K562 (cell line): ENCODE measurements around the gene WWP2. TPM values are rescaled to one million over a fixed set of nuclear protein-coding genes. Genes with fewer than 3 reads are reported as not detected.

ENCODE experiments used
- CBFA2T2 ChIP-seq: fragments of 450-650 bp; conservative IDR thresholded peaks from 2 replicates; pipeline ENCODE4 v1.6.1; 2017; ENCODE audit warnings: mild to moderate bottlenecking
- DPF2 ChIP-seq: fragments of 450-650 bp; IDR thresholded peaks from 2 replicates; pipeline ENCODE4 v1.6.1; 2016
- IFI16 ChIP-seq: fragments of 250-450 bp; sonication (Bioruptor Pico); IDR thresholded peaks from 2 replicates; pipeline ENCODE4 v2.1.2; 2022; ENCODE audit warnings: mild to moderate bottlenecking, inconsistent platforms
- L3MBTL2 ChIP-seq: fragments of 450-650 bp; IDR thresholded peaks from 2 replicates; pipeline ENCODE4 v1.6.1; 2016; ENCODE audit warnings: mild to moderate bottlenecking, moderate library complexity
- NEUROD1 ChIP-seq: fragments of 150-350 bp; IDR thresholded peaks from 2 replicates; pipeline ENCODE4 v1.6.1; 2014; ENCODE audit warnings: borderline replicate concordance, low read length, low read depth; ENCODE audit not compliant: partially characterized antibody
- POLR2B ChIP-seq: fragments of 450-650 bp; IDR thresholded peaks from 2 replicates; pipeline ENCODE4 v1.6.1; 2018; ENCODE audit warnings: low read depth; ENCODE audit not compliant: partially characterized antibody
- RFX7 ChIP-seq: fragments of 250-450 bp; sonication (Bioruptor Pico); IDR thresholded peaks from 2 replicates; pipeline ENCODE4 v1.5.1; 2021; ENCODE audit warnings: mild to moderate bottlenecking
- SRSF9 ChIP-seq: fragments of 200-400 bp; formaldehyde crosslinking; IDR thresholded peaks from 2 replicates; pipeline ENCODE4 v1.6.1; 2017; ENCODE audit warnings: low read depth, low read length, borderline replicate concordance
- TCF7L2 ChIP-seq: fragments of 150-350 bp; IDR thresholded peaks from 2 replicates; pipeline ENCODE4 v1.6.1; 2016; ENCODE audit warnings: low read depth, mild to moderate bottlenecking, low read length, moderate library complexity
- ZBTB17 ChIP-seq: fragments of 450-650 bp; formaldehyde crosslinking; IDR thresholded peaks from 2 replicates; pipeline ENCODE4 v1.4.0; 2020; ENCODE audit warnings: mild to moderate bottlenecking
- ZNF121 ChIP-seq: sonication (generic); formaldehyde crosslinking; conservative IDR thresholded peaks from 2 replicates; pipeline ENCODE4 v1.8.0; 2022; ENCODE audit warnings: missing genetic modification reagents
- ZNF3 ChIP-seq: fragments of 250-450 bp; sonication (Bioruptor Pico); IDR thresholded peaks from 2 replicates; pipeline ENCODE4 v1.5.0; 2021; ENCODE audit warnings: mild to moderate bottlenecking, moderate library complexity
- ZNF76 ChIP-seq: fragments of 250-450 bp; sonication (Bioruptor Pico); IDR thresholded peaks from 2 replicates; pipeline ENCODE4 v1.4.0; 2020; ENCODE audit warnings: mild to moderate bottlenecking, moderate library complexity, borderline replicate concordance
- ZNF79 ChIP-seq: fragments of 250-450 bp; sonication (Bioruptor Pico); IDR thresholded peaks from 2 replicates; pipeline ENCODE4 v1.4.0; 2020; ENCODE audit warnings: low read depth, mild to moderate bottlenecking, moderate library complexity
- polyA plus RNA-seq, 8 experiments: library from polyadenylated mRNA; depleted of rRNA in 4 of 8; stranded (reverse) in 5 of 8; unstranded in 3 of 8; fragments of >200 nt; fragmentation: Nextera tagmentation in 2 of 8; fragmentation: Illumina TruSeq in 1 of 8; extraction: Ambion mirVana in 2 of 8; extraction: Trizol in 1 of 8; gene quantifications; 2 replicates each; pipeline versions ENCODE4 v1.2.1 to v1.2.3, GENCODE V29; 2011 to 2014; ENCODE audit warnings: inconsistent platforms in 1 of 8, missing spikeins in 1 of 8
- total RNA-seq, 7 experiments: library from RNA; depleted of rRNA in 6 of 7; stranded (reverse); fragments of >200 nt in 6 of 7; fragmentation: Illumina TruSeq in 2 of 7; extraction: Trizol in 2 of 7; gene quantifications; 2 replicates each; pipeline versions ENCODE4 v1.2.1 to v1.2.3, GENCODE V29; 2011 to 2021; ENCODE audit warnings: low replicate concordance in 1 of 7
- TF ChIP-seq, protein P1 (sequence below): sonication (generic); formaldehyde crosslinking; IDR thresholded peaks from 2 replicates; pipeline ENCODE4 v1.8.0; 2022; ENCODE audit warnings: missing genetic modification reagents, mild to moderate bottlenecking, borderline replicate concordance
- TF ChIP-seq, protein P2 (sequence below): fragments of 450-650 bp; conservative IDR thresholded peaks from 2 replicates; pipeline ENCODE4 v1.6.1; 2016; ENCODE audit warnings: missing genetic modification characterization, low read depth, mild to moderate bottlenecking, missing compliant biosample characterization, moderate library complexity
- TF ChIP-seq, protein P3 (sequence below): sonication (generic); formaldehyde crosslinking; IDR thresholded peaks from 2 replicates; pipeline ENCODE4 v1.5.0; 2020; ENCODE audit warnings: missing genetic modification reagents
- TF ChIP-seq, protein P4 (sequence below): sonication (generic); formaldehyde crosslinking; IDR thresholded peaks from 2 replicates; pipeline ENCODE4 v1.4.0; 2020; ENCODE audit warnings: mild to moderate bottlenecking, missing genetic modification reagents
- TF ChIP-seq, protein P5 (sequence below): fragments of 200-800 bp; sonication (Bioruptor generic); IDR thresholded peaks from 2 replicates; pipeline ENCODE4 v1.6.1; 2017; ENCODE audit warnings: missing genetic modification characterization, missing compliant biosample characterization
- TF ChIP-seq, protein P6 (sequence below): fragments of 250-450 bp; sonication (Bioruptor Pico); IDR thresholded peaks from 2 replicates; pipeline ENCODE4 v1.8.0; 2021; ENCODE audit warnings: moderate library complexity, mild to moderate bottlenecking, inconsistent platforms

The WWP2 gene
- total and polyA plus RNA-seq, 9 of the 15 experiments (the other 6 are each of a cell fraction or from before 2014, with no cell fraction given) = 1.9 to 34.4 (median 14.6) TPM

DNA sequence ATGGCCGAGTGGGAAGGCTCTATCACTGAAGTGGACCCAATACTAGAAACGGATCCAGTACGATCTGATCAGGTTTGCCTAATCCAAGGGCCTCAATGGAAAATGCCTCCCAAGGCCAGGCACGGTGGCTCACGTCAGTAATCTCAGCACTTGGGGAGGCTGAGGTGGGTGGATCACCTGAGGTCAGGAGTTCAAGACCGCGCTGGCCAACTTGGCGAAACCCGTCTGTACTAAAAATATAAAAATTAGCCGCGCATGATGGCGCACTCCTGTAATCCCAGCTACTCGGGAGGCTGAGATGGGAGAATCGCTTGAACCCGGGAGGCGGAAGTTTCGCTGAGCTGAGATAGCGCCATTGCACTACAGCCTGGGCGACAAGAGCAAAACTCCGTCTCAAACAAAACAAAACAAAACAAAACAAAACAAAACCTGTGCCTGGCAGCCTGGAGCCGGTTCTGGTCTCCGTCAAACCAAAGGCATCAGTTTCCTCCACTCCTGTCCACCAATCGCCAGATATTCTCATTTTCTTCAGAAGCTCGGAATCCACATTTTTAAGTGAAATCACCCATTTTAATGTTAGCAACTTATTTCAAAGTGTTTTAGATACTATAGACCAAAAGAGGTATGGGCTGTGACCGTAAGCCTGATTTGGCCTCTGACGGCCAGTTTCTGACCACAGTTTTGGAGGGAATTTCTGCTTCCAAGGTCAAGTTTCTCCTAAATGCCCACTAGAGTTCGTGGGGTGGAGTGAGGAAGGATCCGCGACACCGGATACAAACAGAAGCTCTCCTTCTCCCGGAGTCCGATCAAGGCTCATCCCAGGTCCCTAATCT lies 36.4 kb upstream of the WWP2 start (continued):
- TF ChIP-seq, protein P1, sequence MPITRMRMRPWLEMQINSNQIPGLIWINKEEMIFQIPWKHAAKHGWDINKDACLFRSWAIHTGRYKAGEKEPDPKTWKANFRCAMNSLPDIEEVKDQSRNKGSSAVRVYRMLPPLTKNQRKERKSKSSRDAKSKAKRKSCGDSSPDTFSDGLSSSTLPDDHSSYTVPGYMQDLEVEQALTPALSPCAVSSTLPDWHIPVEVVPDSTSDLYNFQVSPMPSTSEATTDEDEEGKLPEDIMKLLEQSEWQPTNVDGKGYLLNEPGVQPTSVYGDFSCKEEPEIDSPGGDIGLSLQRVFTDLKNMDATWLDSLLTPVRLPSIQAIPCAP = no peak
- TF ChIP-seq CBFA2T2 = no peak
- TF ChIP-seq, protein P2, sequence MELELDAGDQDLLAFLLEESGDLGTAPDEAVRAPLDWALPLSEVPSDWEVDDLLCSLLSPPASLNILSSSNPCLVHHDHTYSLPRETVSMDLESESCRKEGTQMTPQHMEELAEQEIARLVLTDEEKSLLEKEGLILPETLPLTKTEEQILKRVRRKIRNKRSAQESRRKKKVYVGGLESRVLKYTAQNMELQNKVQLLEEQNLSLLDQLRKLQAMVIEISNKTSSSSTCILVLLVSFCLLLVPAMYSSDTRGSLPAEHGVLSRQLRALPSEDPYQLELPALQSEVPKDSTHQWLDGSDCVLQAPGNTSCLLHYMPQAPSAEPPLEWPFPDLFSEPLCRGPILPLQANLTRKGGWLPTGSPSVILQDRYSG (tag) = no peak
- TF ChIP-seq, protein P3, sequence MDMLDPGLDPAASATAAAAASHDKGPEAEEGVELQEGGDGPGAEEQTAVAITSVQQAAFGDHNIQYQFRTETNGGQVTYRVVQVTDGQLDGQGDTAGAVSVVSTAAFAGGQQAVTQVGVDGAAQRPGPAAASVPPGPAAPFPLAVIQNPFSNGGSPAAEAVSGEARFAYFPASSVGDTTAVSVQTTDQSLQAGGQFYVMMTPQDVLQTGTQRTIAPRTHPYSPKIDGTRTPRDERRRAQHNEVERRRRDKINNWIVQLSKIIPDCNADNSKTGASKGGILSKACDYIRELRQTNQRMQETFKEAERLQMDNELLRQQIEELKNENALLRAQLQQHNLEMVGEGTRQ (CRISPR knock-in tag) = no peak
- TF ChIP-seq, protein P4, sequence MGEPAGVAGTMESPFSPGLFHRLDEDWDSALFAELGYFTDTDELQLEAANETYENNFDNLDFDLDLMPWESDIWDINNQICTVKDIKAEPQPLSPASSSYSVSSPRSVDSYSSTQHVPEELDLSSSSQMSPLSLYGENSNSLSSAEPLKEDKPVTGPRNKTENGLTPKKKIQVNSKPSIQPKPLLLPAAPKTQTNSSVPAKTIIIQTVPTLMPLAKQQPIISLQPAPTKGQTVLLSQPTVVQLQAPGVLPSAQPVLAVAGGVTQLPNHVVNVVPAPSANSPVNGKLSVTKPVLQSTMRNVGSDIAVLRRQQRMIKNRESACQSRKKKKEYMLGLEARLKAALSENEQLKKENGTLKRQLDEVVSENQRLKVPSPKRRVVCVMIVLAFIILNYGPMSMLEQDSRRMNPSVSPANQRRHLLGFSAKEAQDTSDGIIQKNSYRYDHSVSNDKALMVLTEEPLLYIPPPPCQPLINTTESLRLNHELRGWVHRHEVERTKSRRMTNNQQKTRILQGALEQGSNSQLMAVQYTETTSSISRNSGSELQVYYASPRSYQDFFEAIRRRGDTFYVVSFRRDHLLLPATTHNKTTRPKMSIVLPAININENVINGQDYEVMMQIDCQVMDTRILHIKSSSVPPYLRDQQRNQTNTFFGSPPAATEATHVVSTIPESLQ (CRISPR knock-in tag) = no peak
- TF ChIP-seq NEUROD1 = no peak
- TF ChIP-seq, protein P5, sequence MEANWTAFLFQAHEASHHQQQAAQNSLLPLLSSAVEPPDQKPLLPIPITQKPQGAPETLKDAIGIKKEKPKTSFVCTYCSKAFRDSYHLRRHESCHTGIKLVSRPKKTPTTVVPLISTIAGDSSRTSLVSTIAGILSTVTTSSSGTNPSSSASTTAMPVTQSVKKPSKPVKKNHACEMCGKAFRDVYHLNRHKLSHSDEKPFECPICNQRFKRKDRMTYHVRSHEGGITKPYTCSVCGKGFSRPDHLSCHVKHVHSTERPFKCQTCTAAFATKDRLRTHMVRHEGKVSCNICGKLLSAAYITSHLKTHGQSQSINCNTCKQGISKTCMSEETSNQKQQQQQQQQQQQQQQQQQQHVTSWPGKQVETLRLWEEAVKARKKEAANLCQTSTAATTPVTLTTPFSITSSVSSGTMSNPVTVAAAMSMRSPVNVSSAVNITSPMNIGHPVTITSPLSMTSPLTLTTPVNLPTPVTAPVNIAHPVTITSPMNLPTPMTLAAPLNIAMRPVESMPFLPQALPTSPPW (CRISPR knock-in tag) = no peak
- TF ChIP-seq ZNF121 = no peak
- no peak for TF ChIP-seq ZNF3 (CRISPR knock-in tag)
- no peak for TF ChIP-seq POLR2B
- no peak for TF ChIP-seq SRSF9
- no peak for TF ChIP-seq ZBTB17 (CRISPR knock-in tag)
- TF ChIP-seq ZNF79 (CRISPR knock-in tag) = no peak
- TF ChIP-seq, protein P6, sequence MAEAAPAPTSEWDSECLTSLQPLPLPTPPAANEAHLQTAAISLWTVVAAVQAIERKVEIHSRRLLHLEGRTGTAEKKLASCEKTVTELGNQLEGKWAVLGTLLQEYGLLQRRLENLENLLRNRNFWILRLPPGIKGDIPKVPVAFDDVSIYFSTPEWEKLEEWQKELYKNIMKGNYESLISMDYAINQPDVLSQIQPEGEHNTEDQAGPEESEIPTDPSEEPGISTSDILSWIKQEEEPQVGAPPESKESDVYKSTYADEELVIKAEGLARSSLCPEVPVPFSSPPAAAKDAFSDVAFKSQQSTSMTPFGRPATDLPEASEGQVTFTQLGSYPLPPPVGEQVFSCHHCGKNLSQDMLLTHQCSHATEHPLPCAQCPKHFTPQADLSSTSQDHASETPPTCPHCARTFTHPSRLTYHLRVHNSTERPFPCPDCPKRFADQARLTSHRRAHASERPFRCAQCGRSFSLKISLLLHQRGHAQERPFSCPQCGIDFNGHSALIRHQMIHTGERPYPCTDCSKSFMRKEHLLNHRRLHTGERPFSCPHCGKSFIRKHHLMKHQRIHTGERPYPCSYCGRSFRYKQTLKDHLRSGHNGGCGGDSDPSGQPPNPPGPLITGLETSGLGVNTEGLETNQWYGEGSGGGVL (CRISPR knock-in tag) = no peak
- TF ChIP-seq ZNF76 (CRISPR knock-in tag) = no peak
- no peak for TF ChIP-seq RFX7
- no peak for TF ChIP-seq IFI16 (CRISPR knock-in tag)
- TF ChIP-seq DPF2 = no peak
- no peak for TF ChIP-seq TCF7L2
- no peak for TF ChIP-seq L3MBTL2
